Glutamatergic neuron (in vitro differentiated cells): ENCODE data around the gene PAQR8. TPM values are rescaled to one million over a fixed set of nuclear protein-coding genes. Genes with fewer than 3 reads are reported as not detected.

Experiments used
- DNase-seq: peaks from one replicate; pipeline ENCODE4 v3.0.0; 2022
- H3K27ac Mint-ChIP-seq: one replicate; pipeline ENCODE4 v1.8.0; 2020; ENCODE audit warnings: mild to moderate bottlenecking, mixed read lengths, inconsistent platforms; ENCODE audit not compliant: unreplicated experiment
- H3K27me3 Mint-ChIP-seq: one replicate; pipeline ENCODE4 v1.8.0; 2020; ENCODE audit warnings: mild to moderate bottlenecking, moderate library complexity, mixed read lengths, inconsistent platforms; ENCODE audit not compliant: unreplicated experiment
- H3K36me3 Mint-ChIP-seq: one replicate; pipeline ENCODE4 v1.8.0; 2020; ENCODE audit warnings: mild to moderate bottlenecking, mixed read lengths, inconsistent platforms; ENCODE audit not compliant: unreplicated experiment
- H3K4me1 Mint-ChIP-seq: one replicate; pipeline ENCODE4 v1.8.0; 2020; ENCODE audit warnings: mild to moderate bottlenecking, low read depth, mixed read lengths, inconsistent platforms; ENCODE audit not compliant: unreplicated experiment
- H3K4me3 Mint-ChIP-seq: one replicate; pipeline ENCODE4 v1.8.0; 2020; ENCODE audit warnings: mild to moderate bottlenecking, mixed read lengths, inconsistent platforms; ENCODE audit not compliant: unreplicated experiment
- H3K9me3 Mint-ChIP-seq: one replicate; pipeline ENCODE4 v1.8.0; 2020; ENCODE audit warnings: mild to moderate bottlenecking, moderate library complexity, mixed read lengths, inconsistent platforms; ENCODE audit not compliant: unreplicated experiment
- CTCF ChIP-seq: fragments of 200-600 bp; sonication (generic); IDR thresholded peaks from one replicate; pipeline ENCODE4 v1.5.0; 2021; ENCODE audit not compliant: partially characterized antibody, unreplicated experiment
- total RNA-seq: library from RNA; stranded (reverse); fragmentation: NEBNext Ultra II Directional; extraction: Animal tissue kit (Norgen Biotek cat#: 25700); gene quantifications from one replicate; pipeline ENCODE4 v1.2.1, GENCODE V29; 2021; ENCODE audit not compliant: unreplicated experiment

The PAQR8 gene
- total RNA-seq, 1 donor from 2014 or later, result 2.7 TPM

DNA sequence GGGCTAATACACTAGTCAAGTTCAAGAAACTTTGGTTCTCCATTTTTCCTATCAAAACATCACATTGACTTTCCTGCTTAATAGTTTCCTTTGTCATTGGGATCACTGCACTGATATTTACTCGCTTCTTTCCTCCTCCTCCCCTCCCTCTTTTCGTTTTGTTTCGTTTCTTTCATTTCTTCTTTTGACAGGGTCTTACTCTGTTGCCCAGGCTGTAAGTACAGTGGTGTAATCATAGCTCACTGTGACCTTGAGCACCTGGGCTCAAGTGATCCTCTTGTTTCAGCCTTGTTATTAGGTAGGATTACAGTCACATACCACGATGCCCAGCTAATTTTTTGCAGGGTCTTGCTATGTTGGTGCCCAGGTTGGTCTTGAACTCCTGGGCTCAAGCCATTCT is 12.3 kb downstream of the PAQR8 start:
- no peak for DNase-seq
- no peaks in the 10 kb centered on the region for H3K27me3 Mint-ChIP-seq
- H3K9me3 Mint-ChIP-seq, result no peaks in the 10 kb centered on the region
- no peak overlapping the region for H3K4me3 Mint-ChIP-seq
- no peak overlapping the region for H3K27ac Mint-ChIP-seq
- TF ChIP-seq CTCF, result no peak
- no peaks in the 10 kb centered on the region for H3K4me1 Mint-ChIP-seq
- H3K36me3 Mint-ChIP-seq, result no peaks in the 10 kb centered on the region

GRCh38 chr6:52375780-52376556 is 14.0 kb downstream of the PAQR8 start:
- Mint-ChIP-seq H3K36me3 (no peaks in the 10 kb centered on the region), H3K27me3 (no peaks in the 10 kb centered on the region), H3K4me1 (no peaks in the 10 kb centered on the region), H3K27ac (no peak overlapping the region), H3K4me3 (no peak overlapping the region), H3K9me3 (no peaks in the 10 kb centered on the region)
- TF ChIP-seq CTCF, result no peak
- DNase-seq, result no peak

DNA sequence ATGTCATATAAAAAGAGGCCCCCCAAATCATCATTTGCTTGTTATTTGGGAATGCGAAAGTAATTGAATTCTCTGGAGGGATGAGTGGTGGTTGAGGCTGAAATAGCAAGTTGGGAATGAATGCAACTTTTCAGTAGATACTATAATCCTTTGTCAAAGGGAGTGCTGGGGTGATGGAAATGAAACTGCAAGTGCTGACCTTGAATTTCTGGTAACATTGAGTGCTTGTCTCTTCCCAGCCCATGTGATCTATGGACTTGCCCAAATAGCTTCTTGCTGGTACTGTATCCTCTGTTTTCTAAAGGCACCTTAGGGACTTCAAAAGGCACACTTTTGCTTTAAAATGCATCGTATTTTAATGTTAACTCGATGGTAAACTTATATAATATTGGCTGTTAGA is 14.8 kb downstream of the PAQR8 start:
- Mint-ChIP-seq H3K4me1 (no peaks in the 10 kb centered on the region), H3K9me3 (no peaks in the 10 kb centered on the region), H3K36me3 (no peaks in the 10 kb centered on the region), H3K27me3 (no peaks in the 10 kb centered on the region), H3K27ac (no peak overlapping the region), H3K4me3 (no peak overlapping the region)
- TF ChIP-seq CTCF, result no peak
- no peak for DNase-seq

- Mint-ChIP-seq H3K27ac (no peak overlapping the region), H3K36me3 (no peaks in the 10 kb centered on the region), H3K27me3 (no peaks in the 10 kb centered on the region), H3K9me3 (no peaks in the 10 kb centered on the region), H3K4me1 (no peaks in the 10 kb centered on the region), H3K4me3 (no peak overlapping the region)
- TF ChIP-seq CTCF, result no peak
- no peak for DNase-seq
Observed at GRCh38 chr6:52377538-52378221, 15.7 kb downstream of the PAQR8 start.

- Mint-ChIP-seq H3K27ac (no peak overlapping the region), H3K4me3 (no peak overlapping the region), H3K27me3 (no peaks in the 10 kb centered on the region), H3K9me3 (no peaks in the 10 kb centered on the region), H3K4me1 (no peaks in the 10 kb centered on the region), H3K36me3 (no peaks in the 10 kb centered on the region)
- DNase-seq, result no peak
- no peak for TF ChIP-seq CTCF
Observed at GRCh38 chr6:52381249-52381648, 19.3 kb downstream of the PAQR8 start.
